HG03045 (cell line): ENCODE data around the gene GRWD1.

Experiments used
- ATAC-seq: cut with Tn5 transposase; IDR thresholded peaks from one replicate; pipeline ENCODE4 v1.9.1; 2021; ENCODE audit warnings: mild to moderate bottlenecking, moderate library complexity; ENCODE audit not compliant: unreplicated experiment

The GRWD1 gene

DNA sequence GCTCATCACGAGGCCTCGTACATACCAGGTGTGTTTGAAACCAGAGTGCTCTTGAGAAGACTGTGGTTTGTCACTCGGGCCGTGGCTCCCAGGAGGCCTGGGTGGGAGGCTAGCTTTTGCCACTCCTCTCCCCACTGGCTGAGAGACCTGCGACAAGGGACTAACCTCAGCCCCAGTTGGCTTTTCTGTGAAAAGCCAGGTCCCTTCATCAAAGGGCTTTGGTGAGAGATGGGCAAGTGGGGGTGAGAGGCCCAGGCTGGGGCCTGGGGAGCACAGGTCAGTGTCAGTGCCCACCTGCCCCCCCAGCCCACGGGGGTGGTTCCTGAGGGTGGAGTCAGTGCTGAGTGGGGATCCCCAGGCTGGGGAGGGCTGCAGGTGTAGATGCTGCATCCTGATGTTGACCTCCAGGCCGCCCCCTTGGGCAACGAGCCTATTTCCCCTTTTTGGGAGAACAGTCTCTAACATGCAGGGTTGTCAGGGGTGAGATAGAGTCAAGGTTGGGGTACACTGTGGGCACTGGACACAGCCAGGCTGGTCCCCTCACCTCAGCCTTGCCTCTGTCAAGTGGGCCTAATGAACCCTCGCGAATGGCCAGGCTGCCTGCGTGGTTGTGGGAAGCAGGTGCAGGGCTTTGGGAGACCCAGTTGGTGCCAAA lies 10.3 kb downstream of the GRWD1 start:
- no peak for ATAC-seq

DNA sequence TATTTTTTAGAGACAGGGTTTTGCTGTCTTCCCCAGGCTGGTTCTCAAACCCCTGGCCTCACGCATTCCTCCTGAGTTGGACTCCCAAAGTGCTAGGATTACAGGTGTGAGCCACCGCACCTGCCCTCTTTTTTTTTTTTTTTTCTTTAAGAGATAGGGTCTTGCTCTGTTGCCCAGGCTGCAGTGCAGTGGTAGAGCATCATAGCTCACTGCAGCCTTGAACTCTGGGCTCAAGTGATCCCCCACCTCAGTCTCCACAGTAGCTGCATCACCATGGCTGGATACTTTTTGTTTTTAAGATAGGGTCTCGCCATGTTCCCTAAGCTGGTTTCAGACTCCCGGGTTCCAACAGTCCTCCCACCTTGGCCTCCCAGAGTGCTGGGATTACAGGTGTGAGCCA lies 11.1 kb downstream of the GRWD1 start:
- no peak for ATAC-seq

DNA sequence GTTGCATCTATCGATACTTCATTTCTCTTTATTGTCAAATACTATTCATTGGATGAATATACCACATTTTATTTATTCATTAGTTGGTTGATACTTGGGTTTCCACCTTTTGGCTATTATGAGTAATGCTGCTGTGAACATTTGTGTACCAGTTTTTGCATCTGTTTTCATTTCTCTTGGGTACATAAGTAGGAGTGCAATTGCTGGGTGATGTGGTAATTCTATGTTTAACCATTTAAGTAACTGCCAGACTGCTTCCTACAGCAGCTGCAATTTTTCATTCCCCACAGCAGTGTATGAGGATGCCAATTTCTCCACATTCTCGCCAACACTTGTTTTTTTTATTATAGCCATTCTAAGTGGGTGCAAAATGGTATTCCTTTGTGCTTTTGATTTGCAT lies 12.2 kb downstream of the GRWD1 start:
- ATAC-seq, result no peak

DNA sequence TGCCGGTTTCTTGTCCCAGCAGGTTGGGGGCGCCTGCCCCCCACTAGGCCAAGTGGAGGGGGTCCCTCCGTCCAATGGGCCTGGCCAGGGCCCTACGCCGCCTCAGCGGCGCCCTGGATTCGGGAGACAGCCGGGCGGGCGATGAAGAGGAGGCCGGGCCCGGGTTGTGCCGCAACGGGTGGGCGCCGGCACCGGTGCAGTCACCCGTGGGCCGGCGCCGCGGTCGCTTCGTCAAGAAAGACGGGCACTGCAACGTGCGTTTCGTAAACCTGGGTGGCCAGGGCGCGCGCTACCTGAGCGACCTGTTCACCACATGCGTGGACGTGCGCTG lies 15.8 kb downstream of the GRWD1 start:
- no peak for ATAC-seq

DNA sequence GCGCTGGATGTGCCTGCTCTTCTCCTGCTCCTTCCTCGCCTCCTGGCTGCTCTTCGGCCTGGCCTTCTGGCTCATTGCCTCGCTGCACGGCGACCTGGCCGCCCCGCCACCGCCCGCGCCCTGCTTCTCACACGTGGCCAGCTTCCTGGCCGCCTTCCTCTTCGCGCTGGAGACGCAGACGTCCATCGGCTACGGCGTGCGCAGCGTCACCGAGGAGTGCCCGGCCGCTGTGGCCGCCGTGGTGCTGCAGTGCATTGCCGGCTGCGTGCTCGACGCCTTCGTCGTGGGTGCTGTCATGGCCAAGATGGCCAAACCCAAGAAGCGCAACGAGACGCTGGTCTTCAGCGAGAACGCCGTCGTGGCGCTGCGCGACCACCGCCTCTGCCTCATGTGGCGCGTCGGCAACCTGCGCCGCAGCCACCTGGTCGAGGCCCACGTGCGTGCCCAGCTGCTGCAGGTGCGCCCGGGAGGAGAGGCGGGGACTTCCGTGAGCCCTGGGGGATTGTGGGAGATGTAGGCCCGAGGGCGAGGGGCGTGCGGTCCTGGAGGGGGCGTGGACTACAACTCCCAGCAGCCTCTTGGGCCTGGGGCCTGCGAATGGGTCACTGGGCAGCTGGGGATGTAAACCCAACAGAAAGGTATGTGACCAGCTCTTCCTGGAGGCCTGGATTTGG lies 16.3 kb downstream of the GRWD1 start:
- no peak for ATAC-seq

DNA sequence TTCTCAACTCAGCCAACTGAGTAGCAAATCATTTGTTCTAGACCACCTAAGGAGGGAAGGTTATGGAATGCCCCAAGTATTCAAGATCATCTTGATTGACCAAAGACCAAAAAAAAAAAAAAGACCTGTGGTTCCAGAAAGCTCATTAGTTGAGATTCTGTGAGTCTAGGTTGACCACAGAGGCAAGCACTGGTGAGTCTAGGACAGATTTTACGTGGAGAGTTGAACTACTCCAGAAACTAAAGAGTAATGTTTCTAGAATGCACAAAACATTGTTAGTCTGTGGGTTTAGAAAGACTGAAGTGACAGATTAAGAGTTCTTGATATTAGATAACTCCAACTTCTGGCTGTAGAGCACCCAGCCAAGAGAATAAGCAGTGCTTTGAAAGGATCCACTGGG lies 19.4 kb downstream of the GRWD1 start:
- ATAC-seq, result no peak

DNA sequence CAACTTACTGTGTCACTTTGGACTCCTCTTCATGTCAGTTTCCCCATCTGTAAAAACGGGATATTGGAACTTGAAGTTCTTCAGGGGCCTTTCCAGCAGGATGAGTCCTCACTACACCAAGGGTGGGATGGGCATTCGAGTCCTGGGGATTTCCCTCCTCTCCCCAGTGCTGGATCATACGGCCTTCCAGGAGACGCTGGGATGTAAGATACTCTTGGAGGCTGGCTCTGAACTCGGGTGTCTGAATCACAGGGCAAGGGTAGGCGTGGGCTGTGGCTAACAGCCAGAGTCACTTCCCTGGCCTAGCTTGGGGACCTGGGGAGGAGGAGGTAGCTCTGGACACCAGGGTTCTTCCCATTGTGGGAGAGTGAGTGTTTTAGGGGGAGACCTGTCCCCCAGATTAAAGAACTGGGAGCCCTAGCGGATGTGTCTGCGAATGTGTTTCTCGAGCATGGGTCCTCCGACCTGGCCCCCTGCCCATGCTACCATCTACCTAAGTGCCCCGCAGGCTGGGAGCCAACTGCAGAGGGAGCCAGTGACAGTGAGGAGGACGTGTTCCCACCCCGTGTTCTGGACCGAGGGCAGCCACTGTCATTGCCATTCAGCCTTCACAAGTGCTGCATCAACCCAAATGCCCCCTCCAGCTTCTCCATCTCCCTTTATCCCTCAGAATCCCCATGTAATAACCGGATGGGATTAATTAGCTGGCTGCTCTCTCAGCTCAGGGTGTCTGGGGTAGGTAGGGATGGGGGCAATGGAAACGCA lies 21.0 kb downstream of the GRWD1 start:
- no peak for ATAC-seq

DNA sequence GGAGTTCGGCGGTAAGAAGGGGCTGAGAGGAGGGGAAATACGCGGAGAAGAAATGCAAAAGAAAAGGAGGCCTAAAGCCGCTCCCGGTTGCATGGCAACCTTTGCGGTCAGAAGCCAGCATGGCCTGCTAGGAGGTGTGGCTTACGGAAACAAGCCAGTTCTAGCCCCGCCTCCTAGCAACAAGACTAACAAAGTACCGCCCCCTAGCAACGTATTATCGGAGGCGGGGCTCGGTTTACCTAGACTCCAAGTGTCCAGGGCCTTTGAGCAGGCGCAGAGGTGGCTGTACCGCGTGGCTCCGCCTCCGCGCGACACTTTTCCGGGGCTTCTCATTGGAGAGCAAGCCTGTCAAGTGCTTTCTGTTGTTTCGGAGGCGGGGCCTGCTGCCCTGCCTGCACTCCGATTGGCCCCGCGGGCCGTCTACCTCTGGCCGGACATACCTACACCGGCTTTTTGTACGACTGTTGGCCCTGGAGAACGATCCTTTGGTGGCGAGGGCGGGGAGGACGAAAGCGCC lies 23.0 kb downstream of the GRWD1 start:
- ATAC-seq, result peak; percentile 90

DNA sequence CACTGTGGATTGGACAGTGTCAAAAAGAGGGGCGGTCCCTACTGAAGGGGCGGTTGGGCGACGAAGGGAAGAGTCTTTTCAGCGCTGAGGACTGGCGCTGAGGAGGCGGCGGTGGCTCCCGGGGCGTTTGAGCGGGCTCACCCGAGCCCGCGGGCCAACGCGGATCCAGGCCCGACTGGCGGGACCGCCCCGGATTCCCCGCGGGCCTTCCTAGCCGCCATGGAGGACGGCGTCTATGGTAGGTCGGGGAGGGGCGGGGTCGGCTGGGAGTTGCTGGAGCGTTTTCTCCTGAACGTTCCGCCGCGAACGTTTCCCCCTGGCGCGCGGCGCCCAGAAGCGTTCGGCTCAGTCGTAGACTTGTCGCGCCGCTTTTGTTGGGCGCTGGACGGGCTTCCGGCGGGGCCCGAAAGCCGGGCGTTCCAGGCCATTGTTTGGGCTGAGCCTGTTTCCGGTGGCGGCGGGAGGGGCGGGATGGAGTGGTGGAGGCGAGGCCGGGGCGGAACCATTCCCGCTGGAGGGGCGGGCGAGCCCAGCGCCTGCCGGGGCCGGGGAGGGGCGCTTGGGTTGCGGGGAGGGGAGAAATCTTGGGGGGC lies 23.6 kb downstream of the GRWD1 start, which contains the start of gene CYTH2:
TSS of gene CYTH2 (plus strand) at position 81 of the 593 bp plus-strand sequence. CDS start at position 220, 139 bp downstream.
- ATAC-seq, result peak; percentile 27

DNA sequence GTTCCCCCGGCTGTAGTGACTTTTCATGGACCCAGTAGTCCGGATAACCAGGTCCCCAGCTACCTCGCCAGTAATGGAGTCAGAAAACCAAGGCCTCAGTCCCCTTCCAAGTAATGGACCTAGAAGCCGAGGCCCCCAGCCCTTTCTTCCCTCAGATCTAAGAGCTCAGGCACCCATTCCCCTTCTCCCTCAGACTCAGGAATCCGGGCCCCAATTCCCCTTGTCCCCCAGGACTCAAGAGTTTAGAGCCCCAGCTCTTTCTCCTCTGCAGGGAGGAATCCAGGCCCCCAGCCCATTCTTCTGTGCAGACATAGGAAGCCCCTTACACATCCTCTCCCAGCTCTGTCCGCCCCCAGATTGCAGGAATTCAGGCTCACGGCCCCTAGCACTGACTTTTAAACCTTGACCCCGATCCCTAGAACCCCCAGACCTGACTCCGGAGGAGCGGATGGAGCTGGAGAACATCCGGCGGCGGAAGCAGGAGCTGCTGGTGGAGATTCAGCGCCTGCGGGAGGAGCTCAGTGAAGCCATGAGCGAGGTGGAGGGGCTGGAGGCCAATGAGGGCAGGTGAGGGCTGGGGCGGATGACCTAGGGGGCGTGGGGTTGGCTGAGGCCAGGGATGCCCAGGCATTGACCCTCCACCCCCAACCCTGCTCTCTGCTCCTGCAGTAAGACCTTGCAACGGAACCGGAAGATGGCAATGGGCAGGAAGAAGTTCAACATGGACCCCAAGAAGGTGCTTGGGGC lies 24.3 kb downstream of the GRWD1 start:
- ATAC-seq, result no peak

DNA sequence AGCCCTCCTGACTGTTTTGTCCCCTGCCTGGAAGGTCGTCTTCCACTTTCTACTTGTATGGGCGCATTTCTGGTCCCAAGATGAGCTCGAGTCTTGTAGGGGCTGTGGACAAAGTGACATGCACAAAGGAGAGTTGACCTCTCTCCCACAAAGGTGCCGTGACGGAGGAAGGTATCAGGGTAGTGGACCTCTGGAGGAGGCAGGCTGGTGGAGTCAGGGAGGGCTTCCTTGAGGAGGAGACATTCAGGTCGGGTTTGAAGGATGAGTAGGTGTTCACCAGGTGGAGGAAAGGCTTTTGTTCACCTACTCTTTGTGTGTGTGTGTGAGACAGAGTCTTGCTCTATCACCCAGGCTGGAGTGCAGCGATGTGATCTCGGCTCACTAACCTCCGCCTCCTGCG lies 25.1 kb downstream of the GRWD1 start:
- ATAC-seq, result no peak

DNA sequence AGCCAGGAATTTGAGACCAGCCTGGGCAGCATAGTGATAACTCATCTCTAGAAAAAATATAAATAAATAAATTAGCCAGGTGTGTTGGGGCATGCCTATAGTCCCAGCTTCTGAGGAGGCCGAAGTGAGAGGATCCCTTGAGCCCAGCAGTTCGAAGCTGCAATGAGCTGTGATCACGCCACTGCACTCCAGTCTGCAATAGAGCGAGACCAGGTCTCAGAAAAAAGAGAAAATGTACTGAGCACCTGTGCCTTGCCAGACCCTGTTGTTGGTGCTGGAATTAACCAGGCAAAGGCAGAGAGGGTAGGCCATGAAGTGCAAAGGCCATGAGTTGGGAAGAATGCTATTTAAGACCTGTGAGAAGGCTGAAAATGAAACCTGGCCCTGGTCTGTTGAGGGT lies 26.1 kb downstream of the GRWD1 start:
- no peak for ATAC-seq

DNA sequence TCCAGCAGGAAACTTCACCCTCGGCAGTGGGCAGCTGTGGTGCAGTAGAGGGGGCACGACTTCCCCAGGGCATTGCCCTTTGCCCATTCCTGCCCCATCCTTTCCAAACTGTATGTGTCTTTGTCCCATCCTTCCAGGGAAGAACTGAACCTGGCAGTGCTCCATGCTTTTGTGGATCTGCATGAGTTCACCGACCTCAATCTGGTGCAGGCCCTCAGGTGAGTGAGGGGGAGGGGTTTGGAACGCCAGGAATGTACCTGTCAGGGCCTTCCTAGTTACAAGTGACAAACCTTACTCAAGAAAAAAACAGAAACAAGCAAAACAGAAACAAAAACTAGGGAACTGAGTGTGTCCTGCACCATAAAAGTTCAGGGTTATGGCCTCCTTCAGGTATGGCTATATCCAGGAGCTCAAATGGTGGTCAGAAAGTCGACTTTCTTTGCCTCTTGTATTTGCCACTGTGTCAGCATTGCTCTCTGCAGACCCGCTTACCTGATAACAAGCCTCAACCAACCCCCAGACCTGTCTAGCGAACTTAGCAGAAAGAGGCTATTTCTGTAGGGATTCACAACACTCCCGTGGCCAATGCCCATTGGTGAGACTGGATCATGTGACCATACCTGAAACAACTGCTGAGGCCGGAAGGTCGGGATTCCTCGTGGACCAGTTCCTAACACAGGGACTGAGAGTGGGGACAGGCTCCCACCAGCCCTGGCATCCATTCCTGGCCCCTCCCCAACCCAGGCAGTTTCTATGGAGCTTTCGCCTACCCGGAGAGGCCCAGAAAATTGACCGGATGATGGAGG lies 27.6 kb downstream of the GRWD1 start:
- no peak for ATAC-seq

DNA sequence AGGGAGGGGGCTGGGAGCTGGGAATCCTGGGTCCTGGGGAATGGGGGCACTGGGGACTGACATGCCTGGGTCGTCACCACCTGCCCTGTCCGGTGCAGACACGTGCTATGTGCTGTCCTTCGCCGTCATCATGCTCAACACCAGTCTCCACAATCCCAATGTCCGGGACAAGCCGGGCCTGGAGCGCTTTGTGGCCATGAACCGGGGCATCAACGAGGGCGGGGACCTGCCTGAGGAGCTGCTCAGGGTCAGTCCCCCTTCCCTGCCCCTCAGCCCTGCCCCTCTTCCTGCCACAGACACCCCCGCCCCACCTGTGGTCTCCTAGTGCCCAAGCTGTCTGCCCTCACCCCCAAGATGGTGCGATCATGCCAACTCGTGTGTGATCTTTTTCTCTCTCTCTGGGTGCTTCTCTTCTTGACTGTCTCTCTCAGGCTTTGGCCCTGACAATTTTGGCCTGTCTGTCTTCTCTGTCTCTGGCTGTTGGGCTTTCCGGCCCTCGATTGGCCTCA lies 28.4 kb downstream of the GRWD1 start:
- no peak for ATAC-seq

DNA sequence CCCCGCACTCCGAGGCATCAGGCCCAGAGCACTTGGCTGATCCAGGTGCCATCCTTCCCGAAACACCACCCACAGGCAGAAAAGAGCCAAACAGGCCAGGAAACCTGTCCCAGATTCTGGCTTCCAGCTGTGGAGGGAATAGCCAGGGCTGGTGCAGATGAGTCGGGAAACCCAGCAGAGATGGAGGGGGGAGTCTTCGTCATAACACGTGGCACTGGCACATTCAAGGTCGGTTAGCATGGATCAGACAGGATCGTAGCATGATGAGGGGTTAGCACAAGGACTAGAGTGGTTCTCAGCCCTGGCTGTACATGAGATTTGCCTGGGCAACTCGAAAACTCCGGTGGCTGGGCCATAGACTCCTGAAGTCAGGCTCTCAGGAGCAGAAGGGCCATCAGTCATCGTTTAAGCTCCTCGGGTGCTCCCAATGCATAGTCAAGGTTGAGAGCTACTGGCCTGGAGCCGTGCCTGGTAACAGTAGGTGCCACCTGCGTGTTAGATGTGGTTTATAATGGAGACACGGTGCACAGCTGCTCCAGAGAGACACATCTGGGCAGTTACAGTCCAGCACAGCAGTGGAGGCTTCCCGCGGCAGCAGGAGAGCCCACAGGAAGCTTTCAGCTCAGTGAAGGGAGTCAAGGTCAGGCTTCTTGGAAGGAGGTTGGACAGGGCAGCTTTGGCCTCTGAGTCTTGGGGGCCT lies 29.7 kb downstream of the GRWD1 start:
- ATAC-seq, result no peak

DNA sequence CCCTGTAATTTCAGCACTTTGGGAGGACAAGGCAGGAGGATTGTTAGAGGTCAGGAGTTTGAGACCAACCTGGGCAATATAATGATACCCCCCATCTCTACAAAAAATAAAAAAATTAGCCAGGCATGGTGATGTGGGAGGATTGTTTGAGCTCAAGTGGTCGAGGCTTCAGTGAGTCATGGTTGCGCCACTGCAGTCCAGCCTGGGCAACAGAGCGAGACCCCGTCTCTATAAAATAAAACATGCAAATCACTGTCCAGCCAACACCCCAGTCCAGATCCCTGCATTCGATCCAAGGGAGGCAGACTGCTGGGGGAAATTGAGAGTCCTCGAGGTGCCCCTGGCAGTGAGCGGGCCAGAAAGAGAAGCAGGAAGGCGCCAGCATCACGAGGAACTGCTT lies 30.4 kb downstream of the GRWD1 start:
- no peak for ATAC-seq

DNA sequence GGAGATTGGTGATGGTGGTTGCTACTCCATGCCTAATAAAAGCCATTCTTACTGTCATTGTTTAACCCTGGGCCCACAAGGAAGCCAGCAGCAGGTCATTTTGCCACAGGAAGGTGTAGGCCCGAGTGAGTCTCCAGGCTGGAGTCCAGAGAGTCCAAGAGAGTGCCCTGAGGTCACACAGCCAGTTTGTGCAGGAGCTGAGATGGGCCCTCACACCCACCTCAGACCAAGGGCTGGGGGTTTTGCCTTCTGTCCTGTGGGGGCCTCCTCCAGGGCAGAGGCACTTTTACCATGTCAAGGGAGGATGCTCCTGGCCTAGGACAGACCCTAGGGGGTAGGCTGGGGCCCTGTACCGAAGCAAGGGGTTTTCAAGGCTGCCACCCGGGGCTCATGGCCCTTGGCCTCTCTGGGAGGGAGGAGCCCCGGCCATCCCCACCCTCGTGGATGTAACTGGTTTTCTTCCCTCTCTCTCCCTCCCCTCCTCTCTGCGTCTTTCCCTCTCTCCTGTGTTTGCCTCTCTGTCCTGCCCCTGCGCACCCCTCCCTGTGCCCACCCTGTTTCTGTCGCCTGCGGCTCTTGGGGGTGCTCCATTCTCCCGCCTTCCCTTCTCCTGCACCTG lies 31.4 kb downstream of the GRWD1 start:
- ATAC-seq, result no peak

DNA sequence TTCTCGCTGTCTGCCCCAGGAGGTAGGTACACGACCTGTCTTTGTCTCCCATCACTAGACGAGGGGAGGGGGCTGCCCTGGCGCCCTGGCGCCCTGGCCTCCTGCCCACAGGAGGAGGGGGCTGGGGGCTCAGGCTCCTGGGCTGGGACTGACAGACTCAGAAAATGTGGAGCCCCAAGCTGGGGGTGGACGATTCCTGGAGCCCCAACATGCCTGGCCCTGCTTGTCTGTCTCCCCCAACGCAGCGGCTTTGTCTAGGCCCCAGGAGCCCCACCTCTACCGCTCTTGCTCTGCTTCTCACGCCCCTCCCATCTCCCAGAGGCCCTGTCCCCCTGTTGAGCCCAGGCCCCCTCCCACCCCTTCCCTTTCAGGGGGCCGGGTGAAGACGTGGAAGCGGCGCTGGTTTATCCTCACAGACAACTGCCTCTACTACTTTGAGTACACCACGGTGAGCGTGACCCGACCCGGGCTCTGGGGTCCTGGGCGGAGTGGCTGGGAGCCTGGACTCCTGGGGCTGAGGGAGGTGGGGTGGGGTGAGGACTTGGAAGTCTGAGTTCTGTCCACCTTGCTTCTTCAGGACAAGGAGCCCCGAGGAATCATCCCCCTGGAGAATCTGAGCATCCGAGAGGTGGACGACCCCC lies 32.0 kb downstream of the GRWD1 start:
- no peak for ATAC-seq
